GM12875 (cell line): ENCODE measurements around the gene CTBP1.
"Not testable (repeated sequence)": the region's sequence is repeated elsewhere in the genome, so short reads cannot be mapped to it uniquely, and the experiment has no call there.

Experiments
- H3K4me3 ChIP-seq: one replicate; pipeline ENCODE4 v1.5.1; 2011; ENCODE audit warnings: low read depth, low read length, control low read depth
- TF ChIP-seq, protein P1 (sequence below): IDR thresholded peaks from 2 replicates; pipeline ENCODE4 v1.5.1; 2011; ENCODE audit warnings: low read depth, mild to moderate bottlenecking, control low read depth, inconsistent platforms, low read length, moderate library complexity, borderline replicate concordance; ENCODE audit not compliant: insufficient read depth

Gene CTBP1

DNA sequence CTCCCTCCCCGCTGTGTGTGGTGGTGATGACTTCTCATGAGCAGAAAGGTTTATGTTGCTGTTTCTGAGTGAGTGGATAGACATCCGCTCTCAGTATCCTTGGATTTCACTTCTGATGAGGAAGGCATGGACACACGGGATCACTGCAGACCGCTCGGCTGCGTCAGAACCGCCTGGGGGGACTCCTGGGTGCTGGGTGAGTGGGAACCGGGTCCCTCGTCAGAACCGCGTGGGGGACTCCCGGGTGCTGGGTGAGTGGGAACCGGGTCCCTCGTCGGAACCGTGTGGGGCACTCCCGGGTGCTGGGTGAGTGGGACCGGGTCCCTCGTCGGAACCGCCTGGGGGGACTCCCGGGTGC is 9.0 kb downstream of the CTBP1 start:
- no peak overlapping the region for H3K4me3 ChIP-seq
- TF ChIP-seq, protein P1, sequence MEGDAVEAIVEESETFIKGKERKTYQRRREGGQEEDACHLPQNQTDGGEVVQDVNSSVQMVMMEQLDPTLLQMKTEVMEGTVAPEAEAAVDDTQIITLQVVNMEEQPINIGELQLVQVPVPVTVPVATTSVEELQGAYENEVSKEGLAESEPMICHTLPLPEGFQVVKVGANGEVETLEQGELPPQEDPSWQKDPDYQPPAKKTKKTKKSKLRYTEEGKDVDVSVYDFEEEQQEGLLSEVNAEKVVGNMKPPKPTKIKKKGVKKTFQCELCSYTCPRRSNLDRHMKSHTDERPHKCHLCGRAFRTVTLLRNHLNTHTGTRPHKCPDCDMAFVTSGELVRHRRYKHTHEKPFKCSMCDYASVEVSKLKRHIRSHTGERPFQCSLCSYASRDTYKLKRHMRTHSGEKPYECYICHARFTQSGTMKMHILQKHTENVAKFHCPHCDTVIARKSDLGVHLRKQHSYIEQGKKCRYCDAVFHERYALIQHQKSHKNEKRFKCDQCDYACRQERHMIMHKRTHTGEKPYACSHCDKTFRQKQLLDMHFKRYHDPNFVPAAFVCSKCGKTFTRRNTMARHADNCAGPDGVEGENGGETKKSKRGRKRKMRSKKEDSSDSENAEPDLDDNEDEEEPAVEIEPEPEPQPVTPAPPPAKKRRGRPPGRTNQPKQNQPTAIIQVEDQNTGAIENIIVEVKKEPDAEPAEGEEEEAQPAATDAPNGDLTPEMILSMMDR: no peak

- no peak overlapping the region for H3K4me3 ChIP-seq
- TF ChIP-seq, protein P1: no peak
Observed at GRCh38 chr4:1239141-1239949, 9.6 kb downstream of the CTBP1 start.

DNA sequence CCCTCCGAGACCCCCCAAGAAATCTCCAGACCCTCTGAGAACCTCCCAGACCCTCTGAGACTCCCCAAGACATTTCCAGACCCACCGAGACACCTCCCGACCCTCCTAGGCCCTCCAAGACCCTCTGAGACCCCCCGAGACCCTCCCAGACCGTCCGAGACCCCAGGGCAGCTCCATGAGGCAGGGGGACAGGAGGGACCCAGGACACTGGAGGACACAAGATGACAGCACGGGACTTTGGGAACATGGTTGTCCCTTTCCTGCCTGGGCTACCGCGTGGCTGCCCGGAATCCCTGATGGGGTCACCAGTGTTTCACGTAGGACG is 10.3 kb downstream of the CTBP1 start:
- H3K4me3 ChIP-seq: no peak overlapping the region
- TF ChIP-seq, protein P1: no peak

DNA sequence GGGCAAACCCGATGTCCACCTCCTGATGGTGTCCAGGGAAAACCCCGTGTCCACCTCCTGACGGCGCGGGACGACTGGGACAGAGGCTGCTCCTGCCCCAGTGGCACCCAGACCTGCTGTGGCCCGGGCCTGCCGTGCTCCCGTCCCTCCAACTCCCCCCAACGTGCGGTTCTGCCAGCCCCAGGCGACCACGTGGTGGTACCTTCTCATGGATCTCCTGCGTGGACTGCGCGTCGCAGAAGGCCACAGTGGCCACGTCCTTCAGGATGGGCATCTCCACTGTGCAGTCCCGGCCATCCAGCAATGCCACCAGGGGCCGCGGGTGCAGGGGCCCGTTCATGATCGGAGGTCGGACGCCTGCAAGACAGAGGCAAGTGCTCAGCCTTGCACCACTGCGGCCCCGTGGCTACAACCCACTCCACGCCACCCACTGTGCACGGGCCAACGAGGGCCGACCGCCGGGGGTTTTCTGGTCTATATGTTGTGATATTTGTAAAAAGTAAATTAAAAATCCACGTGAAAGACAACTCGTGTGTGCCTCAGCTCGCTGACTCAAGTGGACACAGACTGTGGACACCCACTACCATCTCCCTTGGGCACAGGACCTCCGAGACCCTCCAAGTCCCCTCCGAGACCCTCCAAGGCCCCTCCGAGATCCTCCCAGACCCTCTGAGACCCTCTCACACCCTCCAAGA is 10.8 kb downstream of the CTBP1 start:
- no peak overlapping the region for H3K4me3 ChIP-seq
- TF ChIP-seq, protein P1: no peak

DNA sequence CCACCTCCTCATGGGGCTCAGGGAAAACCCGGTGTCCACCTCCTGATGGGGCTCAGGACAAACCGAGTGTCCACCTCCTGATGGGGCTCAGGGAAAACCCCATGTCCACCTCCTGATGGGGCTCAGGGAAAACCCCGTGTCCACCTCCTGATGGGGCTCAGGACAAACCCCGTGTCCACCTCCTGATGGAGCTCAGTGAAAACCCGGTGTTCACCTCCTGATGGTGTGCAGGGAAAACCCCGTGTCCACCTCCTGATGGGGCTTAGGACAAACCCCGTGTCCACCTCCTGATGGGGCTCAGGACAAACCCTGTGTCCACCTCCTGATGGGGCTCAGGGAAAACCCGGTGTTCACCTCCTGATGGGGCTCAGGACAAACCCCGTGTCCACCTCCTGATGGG is 11.7 kb downstream of the CTBP1 start:
- not testable (repeated sequence) for H3K4me3 ChIP-seq

DNA sequence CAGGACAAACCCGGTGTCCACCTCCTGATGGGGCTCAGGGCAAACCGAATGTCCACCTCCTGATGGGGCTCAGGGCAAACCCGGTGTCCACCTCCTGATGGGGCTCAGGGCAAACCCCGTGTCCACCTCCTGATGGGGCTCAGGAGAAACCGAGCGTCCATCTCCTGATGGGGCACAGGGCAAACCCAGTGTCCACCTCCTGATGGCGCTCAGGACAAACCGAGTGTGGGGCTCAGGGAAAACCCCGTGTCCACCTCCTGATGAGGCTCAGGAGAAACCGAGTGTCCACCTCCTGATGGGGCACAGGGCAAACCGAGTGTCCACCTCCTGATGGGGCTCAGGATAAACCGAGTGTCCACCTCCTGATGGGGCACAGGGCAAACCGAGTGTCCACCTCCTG is 12.1 kb downstream of the CTBP1 start:
- not testable (repeated sequence) for H3K4me3 ChIP-seq

DNA sequence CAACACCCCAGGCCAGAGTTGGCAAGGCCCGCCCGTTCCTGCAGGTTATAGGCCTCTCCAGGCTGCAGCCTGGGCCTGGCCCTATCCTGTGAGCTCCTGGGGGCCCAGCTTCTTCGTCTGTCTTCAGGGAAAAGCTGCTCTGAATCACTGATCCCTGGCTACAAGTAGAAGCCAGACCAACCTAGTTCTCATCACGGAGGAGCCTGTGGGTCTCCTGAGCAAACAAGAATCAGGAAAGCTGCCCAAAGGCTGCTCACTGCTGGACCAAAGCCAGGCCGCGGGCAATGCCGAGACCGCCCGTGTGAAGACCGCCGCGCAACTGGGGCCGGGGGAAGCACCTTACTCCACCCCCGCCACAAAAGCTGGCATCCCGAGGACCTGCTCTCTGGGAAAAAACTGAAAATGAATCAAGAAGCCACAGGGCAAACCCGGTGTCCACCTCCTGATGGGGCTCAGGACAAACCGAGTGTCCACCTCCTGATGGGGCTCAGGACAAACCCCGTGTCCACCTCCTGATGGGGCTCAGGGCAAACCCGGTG is 12.8 kb downstream of the CTBP1 start:
- TF ChIP-seq, protein P1: no peak
- H3K4me3 ChIP-seq: no peak overlapping the region

- TF ChIP-seq, protein P1: no peak
- no peak overlapping the region for H3K4me3 ChIP-seq
Observed at GRCh38 chr4:1235381-1236102, 13.4 kb downstream of the CTBP1 start.
